H1 (cell line): ENCODE measurements around the gene NKAPD1. TPM values are rescaled to one million over a fixed set of nuclear protein-coding genes. Genes with fewer than 3 reads are reported as not detected.
A peak's percentile ranks its signal among the peaks of the same experiment; 100 is the strongest.

Source experiments
- KDM1A ChIP-seq: fragments of 200-600, 300-600 bp; sonication (generic); IDR thresholded peaks from 2 replicates; pipeline ENCODE4 v1.7.1; 2016; ENCODE audit warnings: mild to moderate bottlenecking, low read length, borderline replicate concordance
- MAFK ChIP-seq: IDR thresholded peaks from 2 replicates; pipeline ENCODE4 v1.6.1; 2012; ENCODE audit warnings: low read depth, mild to moderate bottlenecking, improper control_type of control experiment, low read length
- PHF8 ChIP-seq: fragments of 200-600 bp; sonication (generic); conservative IDR thresholded peaks from 2 replicates; pipeline ENCODE4 v1.7.1; 2012; ENCODE audit warnings: low read depth, mild to moderate bottlenecking, inconsistent platforms, low read length, moderate library complexity
- POLR2AphosphoS5 ChIP-seq: IDR thresholded peaks from 2 replicates; pipeline ENCODE4 v1.6.1; 2011; ENCODE audit warnings: low read depth, low read length
- RBBP5 ChIP-seq: IDR thresholded peaks from 2 replicates; pipeline ENCODE4 v1.7.1; 2012; ENCODE audit warnings: low read depth, mild to moderate bottlenecking, inconsistent platforms, low read length, moderate library complexity, borderline replicate concordance
- RFX5 ChIP-seq: IDR thresholded peaks from 2 replicates; pipeline ENCODE4 v1.6.1; 2011; ENCODE audit warnings: low read depth, low read length, improper control_type of control experiment, borderline replicate concordance
- polyA plus RNA-seq, 7 experiments: library from polyadenylated mRNA; depleted of rRNA in 3 of 7; stranded (reverse) in 5 of 7; unstranded in 2 of 7; fragments of >200 nt in 5 of 7; fragments of 200-250 nt in 2 of 7; gene quantifications; 1 replicate in 5 of 7; 2 replicates in 1 of 7; 4 replicates in 1 of 7; pipeline versions ENCODE4 v1.2.1 to v1.2.3, GENCODE V29; 2011 to 2013; ENCODE audit warnings: missing spikeins in 2 of 7, mixed read lengths in 2 of 7
- total RNA-seq: library from RNA; stranded (reverse); fragmentation: NEBNext Ultra II Directional; extraction: Animal tissue kit (Norgen Biotek cat#: 25700); gene quantifications from 2 replicates; pipeline ENCODE4 v1.2.1, GENCODE V29; 2021

Gene NKAPD1
- total and polyA plus RNA-seq, 2 of the 8 experiments (the other 6 are each of a cell fraction or from before 2014, with no cell fraction given) = 6.7 to 16.7 TPM

DNA sequence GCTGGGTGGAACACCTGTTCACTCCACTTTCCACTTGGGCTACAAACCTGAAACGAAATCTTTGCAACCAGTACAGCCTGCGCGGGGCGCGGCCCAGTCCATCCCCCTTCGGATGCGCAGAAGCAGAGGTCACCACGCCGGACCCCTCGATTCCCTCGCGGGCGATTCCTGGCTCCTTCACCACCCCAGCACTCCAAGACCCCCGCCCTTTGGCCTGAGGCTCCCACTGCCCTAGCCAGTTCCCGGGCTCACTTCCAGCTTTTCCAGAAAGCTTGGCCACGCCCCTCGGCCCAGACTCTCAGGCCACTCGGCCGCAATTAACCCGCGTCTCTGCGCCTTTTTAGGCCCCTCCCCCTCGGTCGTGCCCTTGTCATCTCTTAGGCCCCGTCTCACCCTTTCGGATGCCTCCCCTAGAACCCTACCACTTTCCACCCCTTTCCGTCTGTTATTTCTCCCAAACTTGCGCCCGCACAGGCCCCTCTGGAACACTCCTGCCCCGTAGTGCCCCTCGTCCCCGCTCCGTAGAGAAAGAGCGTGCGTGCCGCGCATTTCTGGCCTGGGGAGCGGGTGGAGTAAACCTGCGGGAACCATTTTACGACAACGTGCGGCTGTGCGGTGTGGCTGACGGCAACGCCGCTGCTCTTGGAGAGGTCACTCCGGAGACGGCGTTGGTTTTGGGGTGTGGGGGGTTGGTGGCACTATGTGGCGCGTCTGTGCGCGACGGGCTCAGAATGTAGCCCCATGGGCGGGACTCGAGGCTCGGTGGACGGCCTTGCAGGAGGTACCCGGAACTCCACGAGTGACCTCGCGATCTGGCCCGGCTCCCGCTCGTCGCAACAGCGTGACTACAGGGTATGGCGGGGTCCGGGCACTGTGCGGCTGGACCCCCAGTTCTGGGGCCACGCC lies 49.1 kb upstream of the NKAPD1 start, which contains the start of gene DLAT (continued):
- TF ChIP-seq RFX5 (no peak), POLR2AphosphoS5 (peak; percentile 71), PHF8 (peak; percentile 88), KDM1A (peak; percentile 50; the same call in 1 of the 2 replicates), MAFK (no peak), RBBP5 (peak; percentile 61)
- TF ChIP-seq, all 59 proteins: peak for 22
